CD1c-positive myeloid dendritic cell (primary cell): ENCODE data around the gene TSHZ1.

Experiments used
- DNase-seq: peaks from one replicate; pipeline ENCODE4 v3.0.0-alpha.2; 2016; ENCODE audit errors: extremely low spot score

The TSHZ1 gene

DNA sequence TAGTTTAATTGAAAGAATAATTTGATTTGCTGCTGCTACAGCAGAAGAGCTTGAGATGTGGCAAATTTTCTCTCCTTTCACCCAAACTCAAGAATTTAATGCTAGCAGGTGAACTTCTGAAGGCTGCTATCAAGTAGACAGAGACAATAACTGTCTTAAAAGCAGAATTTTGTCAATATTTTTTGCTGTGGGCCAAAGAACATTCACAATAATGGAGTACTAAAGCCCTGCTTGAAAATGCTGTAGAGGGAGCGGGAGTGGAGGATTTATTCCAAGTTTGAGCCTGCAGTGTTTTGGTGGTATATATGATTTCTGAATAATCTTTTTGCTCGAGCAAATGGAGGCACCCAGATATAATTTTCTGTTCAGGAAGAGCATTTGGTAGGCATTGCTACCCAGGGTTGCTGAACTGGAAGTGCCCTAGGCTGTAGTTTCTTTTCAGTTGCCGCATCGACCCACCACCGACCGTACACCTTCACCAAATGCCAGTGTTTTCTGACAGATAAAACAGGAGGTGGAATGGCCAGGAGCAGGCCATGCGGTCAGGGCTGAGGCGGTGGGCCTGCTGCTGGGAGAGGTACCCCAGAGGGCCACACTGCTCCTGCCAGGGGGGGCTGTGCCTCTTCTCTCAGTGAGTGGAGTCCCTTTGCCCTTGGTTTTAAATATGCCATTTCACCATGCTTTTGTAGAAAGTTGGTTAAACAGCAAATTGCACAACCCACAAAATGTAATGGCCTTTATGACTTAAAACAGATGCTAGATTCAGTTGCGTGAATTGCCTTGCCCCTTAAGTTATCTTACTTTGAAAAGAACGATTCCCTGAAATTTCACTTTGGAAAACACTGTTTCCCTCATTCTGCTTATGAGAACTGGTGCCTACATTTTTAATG is 36.4 kb downstream of the TSHZ1 start:
- DNase-seq: no peak

GRCh38 chr18:75247611-75248421 is 37.2 kb downstream of the TSHZ1 start:
- peak; percentile 19 for DNase-seq

GRCh38 chr18:75248426-75249174 is 38.0 kb downstream of the TSHZ1 start:
- no peak for DNase-seq

GRCh38 chr18:75249175-75249518 is 38.5 kb downstream of the TSHZ1 start:
- DNase-seq: no peak

DNA sequence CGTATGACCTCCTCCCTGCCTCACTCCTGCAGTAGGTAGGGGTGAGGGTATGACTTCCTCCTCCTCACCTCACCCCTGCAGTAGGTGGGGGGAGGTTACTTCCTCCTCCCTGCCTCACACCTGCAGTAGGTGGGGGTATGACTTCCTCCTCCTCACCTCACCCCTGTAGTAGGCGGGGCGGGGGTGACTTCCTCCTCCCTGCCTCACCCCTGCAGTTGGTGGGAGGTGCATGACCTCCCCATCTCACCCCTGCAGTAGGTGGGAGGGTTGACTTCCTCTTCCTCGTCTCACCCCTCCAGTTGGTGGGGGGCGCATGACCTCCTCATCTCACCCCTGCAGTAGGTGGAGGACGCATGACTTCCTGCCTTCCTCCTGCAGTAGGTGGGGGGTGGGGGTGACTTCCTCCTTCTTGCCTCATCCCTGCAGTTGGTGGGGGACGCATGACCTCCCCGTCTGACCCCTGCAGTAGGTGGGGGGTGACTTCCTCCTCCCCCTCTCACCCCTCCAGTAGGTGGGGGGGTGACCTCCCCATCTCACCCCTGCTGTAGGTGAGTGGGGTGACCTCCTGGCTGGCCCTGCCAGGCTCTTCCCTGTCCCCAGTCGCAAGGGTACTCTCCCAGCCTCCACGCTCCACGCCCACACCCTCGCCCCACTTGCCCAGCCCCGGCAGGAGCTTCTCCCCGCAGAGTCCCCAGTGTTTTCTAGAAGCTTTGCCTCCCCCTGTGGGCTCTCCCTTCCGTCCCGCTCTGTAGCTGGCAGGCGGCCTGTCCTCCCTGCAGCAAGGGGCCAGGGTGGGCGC is 39.3 kb downstream of the TSHZ1 start:
- DNase-seq: peak; percentile 63

DNA sequence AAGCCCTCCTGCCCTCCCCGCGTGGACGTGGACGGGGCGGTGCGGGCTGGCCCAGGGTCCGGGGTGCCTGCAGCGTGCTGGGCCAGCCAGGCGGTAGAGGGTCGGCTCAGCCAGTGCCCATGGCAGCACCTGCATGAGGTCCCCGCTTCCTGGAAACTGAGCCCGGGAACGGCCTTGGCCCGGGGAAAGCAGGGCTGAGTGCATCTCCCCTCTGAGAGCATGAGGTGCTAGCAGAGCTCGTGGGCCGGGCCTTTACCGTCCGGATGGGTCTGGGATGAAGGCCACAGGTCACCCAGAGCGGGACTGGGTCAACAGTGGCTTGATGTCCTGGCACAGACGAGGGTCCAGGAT is 39.8 kb downstream of the TSHZ1 start:
- no peak for DNase-seq

- no peak for DNase-seq
Observed at GRCh38 chr18:75251466-75251865, 40.9 kb downstream of the TSHZ1 start.

DNA sequence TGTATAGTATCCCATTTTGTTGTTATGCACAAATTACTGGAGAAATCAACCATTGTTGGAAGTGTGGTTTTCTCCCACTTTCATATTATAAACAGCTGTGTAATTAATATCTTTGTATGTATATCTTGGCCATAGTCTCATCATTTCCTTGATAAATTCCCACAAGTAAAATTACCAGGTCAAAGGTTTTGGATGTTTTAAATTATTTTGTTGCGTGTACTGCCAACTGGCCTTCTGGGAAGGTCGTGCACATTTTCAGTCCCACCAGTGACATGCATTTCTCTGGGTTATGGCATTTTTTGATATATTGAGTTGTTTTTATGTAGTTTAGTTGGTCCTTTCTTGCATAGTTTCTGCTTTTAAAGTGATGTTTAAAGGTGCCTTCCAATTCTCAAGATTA is 41.5 kb downstream of the TSHZ1 start:
- DNase-seq: no peak

GRCh38 chr18:75253043-75253442 is 42.4 kb downstream of the TSHZ1 start:
- no peak for DNase-seq

DNA sequence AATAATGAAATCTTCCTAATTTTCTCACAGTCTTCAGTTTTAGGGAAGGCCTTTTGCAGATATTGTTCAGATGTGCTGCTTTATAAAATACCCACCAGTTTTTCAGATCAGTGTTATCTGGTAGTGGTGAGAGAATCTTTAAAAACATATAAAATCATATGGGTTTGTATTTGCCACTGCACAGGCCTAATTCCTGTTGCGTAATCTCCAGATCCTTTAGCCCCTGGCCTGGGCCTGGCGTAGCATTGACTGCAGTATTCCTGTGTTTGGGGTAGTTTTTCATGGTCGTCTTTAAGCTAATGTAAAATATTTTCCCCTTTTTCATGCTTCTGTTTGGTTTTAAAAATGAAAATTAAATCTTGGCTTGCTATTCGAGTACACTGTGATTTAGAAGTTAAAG is 43.2 kb downstream of the TSHZ1 start:
- no peak for DNase-seq

- DNase-seq: no peak
Observed at GRCh38 chr18:75255094-75255493, 44.5 kb downstream of the TSHZ1 start.

DNA sequence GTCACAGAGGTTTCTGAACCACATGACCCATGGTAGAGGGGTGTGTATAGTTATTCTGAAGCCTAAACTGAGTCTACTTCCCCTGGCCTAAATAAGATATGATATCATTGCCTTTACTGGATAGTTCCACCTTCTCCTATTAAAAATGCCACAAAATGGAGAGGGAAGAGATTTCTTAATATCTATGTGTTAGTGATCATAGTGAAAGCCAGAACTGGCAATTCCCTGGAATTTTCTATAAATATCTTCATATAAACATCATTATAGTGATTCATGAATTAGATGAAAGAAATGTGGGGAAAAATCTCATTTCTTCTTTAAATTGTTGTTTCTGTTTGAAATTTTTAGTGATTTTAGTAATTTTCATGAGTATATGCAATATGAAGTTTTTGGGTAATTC is 45.8 kb downstream of the TSHZ1 start:
- no peak for DNase-seq

DNA sequence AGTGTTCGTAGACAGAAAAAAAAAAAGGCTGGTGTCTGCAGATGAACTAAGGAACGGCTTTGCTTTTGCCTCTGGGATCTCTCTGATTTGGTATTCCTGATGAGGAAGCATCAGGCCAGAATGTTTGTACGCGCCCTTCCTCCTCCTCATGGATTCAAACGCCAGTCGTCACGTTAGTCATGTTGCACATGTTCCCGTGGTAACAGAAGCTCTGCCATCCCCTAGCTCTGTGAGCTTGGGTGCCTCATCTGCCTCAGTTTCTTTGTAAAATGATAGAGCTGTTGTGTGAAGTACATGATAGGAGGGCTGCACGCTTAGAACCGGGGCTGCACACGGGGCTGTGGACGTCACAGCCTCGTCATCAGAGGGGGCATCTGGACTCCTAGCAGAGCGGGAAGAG is 47.0 kb downstream of the TSHZ1 start:
- no peak for DNase-seq

DNA sequence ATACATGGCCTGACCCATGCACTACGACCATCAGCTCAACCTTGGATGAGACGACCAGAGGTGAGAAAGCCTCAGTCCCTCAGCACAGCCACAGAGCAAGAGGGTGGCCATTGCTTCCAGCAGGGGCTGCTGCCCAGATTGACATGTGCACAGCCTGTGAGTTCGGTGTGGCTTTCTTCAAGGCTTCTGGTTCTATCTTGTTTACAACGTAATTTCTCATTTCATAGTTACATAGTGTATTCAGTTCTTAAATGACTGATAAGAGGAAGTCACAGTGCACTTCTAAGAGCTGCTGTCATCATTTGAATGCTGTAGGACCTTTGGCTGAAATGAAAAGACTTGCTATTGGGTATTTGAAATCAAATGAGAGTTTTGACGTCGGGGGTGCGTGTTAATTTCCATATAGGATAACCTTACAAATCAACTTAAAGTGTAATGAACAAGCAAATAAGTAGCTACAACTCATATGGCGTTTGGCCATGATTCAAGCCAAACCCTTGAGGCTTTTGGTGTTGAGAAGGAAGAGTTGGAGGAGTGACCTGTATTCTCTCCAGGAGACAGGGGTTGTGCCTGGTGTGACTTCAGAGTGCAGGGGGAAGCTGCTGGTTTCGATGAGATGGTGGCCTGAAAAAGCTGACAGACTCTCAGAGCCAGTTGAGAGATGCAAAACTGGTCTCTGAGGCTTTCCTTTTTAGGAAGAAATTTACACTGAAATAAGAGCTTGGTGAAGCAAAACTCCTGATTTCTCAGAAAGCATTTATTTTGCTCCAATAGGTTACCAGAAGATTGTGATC is 51.0 kb downstream of the TSHZ1 start:
- no peak for DNase-seq

DNA sequence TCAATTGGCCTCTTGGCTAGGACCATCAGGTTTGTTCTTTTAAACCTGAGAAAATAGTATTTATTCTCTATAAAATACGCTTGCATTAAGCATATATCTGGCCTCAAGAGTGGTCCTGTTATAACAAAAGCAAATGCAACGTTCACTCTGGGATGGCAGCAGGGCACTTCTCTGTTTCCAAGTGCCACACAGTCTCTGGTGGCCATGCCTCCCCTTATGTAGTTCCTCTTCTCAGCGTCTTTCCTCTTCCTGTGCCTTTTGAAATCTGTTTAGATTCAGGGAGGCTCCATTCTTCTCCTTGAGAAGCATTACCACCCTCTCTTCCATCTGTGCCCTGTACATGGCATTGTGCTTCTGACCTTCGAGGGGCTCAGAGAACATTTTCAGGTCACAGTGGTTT is 51.9 kb downstream of the TSHZ1 start:
- DNase-seq: no peak

DNA sequence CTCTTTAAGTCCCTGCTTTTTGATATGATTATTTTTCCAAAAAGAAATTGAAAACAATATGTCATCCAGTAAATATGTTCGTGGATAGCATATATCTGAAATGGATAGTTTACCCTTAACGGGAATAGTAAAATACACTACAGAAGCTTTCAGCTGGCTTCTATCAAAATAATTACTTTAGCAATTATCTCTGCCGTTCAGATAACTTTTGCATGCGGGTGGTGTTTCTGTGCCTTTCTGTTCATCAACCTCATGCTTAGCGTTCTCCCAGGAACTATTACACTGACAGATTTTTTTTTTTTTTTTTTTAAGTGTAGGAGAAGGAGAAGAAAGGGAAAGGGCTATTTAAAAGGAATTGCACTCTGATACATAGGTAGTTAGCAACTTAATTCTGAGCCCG is 53.6 kb downstream of the TSHZ1 start:
- no peak for DNase-seq

DNA sequence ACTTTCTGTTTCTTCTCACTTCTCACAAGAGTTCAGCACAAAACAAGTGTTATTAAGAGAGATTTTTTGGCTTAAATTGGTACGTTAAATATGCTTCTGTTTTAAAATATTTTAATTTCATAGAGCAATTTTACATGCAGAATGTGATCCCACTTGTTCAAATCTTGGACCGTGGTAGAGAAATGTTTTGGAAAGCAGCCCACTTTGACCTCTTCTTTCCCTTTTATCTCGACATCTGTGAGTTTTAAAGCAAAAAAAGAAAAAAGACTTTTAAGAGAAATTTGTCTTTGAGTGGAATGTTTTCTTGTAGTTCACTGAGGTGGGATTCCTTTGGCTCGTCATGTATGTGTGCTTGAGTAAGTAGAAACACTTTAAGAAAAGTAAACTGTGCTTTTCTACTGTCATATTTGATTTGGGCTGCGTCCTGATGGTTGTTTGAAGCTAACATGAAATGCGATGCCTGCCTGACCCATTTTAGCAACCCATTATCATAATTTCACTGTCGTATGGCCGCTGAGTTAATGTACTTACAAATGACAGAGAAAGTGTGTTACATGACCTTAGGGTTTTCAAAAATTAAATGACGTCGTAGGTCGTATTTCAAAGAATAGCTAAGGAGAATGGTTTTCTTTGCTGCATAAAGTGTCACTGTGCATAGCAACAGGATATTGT is 54.5 kb downstream of the TSHZ1 start:
- DNase-seq: no peak

DNA sequence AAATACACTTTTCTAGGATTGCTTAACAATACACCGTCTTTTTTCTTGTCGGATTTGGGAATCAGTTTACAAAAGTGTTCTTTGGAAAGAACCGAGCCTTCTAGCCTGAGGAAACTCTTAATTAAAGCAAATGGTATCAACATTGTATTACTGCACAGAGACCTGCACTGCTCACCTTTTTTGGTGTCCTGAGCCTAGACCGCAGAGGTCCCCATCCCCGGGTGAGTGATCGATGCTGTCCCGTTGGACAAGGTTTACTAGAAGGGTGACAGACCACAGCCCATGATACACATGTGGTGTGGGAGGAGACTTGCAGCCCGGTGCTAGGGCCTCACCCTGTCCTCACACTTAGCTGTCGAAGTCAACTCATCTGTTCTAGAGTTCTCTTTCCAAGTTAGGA is 55.3 kb downstream of the TSHZ1 start:
- DNase-seq: no peak

- no peak for DNase-seq
Observed at GRCh38 chr18:75267643-75268363, 57.2 kb downstream of the TSHZ1 start.

- DNase-seq: no peak
Observed at GRCh38 chr18:75268364-75268646, 57.7 kb downstream of the TSHZ1 start.
